ENCODE data around the gene DEPDC7.

The DEPDC7 gene

DNA sequence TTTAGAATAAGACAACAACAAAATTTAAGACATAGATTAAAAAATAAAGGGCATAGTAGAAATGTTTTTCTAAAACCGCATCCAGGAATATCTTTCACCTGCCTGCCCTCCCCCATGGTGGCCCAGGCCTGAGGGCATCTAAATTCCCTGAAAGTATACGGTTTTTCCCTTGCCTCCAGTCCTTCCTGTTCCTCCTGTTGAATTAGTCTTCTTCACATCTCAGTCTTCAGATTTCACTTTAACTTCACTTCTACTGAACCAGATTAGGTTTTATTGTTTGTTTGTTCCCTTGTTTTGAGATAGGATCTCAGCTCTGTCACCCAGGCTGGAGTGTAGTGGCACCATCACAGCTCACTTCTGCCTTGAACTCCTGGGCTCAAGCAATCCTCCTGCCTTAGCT is 33.1 kb upstream of the DEPDC7 start:
- Histone ChIP-seq H3K9me3 (ENCODE audit: control insufficient read depth, low read length) (no peaks in the 10 kb centered on the region), H3K14ac (ENCODE audit: low read length in 2 of 2) (no peak overlapping the region), H3K9ac (ENCODE audit: low read length) (no peak overlapping the region), H3K4me1 (ENCODE audit: control insufficient read depth, insufficient read depth, low read depth, low read length) (peaks cover 3% of the 10 kb centered on the region), H3K79me1 (replicated peaks; ENCODE audit: low read length, poor library complexity, severe bottlenecking) (no peaks in the 10 kb centered on the region), H2BK5ac (ENCODE audit: low read depth, low read length, poor library complexity, severe bottlenecking) (no peak overlapping the region), H2AK5ac (ENCODE audit: low read length, severe bottlenecking) (no peak overlapping the region), H3K27ac (ENCODE audit: low read length, poor library complexity, severe bottlenecking) (no peak overlapping the region), H3K23ac (ENCODE audit: low read length in 2 of 2) (no peak overlapping the region), H3K36me3 (ENCODE audit: control insufficient read depth in 1 of 2, insufficient read depth in 2 of 2, low read depth in 1 of 2, low read length in 2 of 2) (peaks cover 0 to 17% of the 10 kb centered on the region in 2 experiments), H2BK15ac (ENCODE audit: low read depth, poor library complexity, severe bottlenecking) (no peak overlapping the region), H3K4ac (ENCODE audit: low read depth in 1 of 2, low read length in 2 of 2) (no peak overlapping the region), H4K8ac (ENCODE audit: low read length) (no peak overlapping the region), H3K4me2 (ENCODE audit: low read length, poor library complexity, severe bottlenecking) (no peak overlapping the region), H3K4me3 (ENCODE audit: insufficient read depth in 1 of 2, low read depth in 1 of 2, low read length in 2 of 2) (no peak overlapping the region), H3K18ac (ENCODE audit: low read depth in 1 of 2, low read length in 2 of 2) (no peak overlapping the region), H2BK120ac (ENCODE audit: low read depth, low read length) (no peak overlapping the region), H2AFZ (ENCODE audit: low read depth, low read length) (no peak overlapping the region), H3K27me3 (ENCODE audit: control insufficient read depth in 1 of 2, insufficient read depth in 1 of 2, low read length in 2 of 2) (no peaks in the 10 kb centered on the region), H4K91ac (ENCODE audit: low read length) (no peak overlapping the region), H2BK12ac (ENCODE audit: low read length in 2 of 2) (no peak overlapping the region)
- 81% methylated on average over 2 of the region's 2 CpGs for WGBS
- no peak for DNase-seq

DNA sequence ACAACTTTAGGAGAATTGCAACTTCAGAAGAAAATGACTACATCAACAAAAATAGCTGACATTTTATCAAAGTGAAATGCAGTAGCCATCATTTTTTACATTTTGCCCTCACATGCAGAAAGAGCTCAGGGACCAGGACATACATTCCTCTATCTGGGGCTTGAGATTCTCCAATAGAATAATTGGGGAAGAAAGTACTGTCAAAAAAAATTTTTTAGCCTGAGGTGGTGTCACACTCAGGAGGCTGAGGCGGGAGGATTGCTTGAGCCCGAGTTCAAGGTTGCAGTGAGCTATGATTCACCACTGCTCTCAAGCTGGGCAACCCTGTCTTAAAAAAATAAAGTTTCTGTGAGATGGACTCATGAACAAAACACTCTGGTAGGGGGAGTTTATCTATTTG is 32.2 kb upstream of the DEPDC7 start:
- H3K18ac ChIP-seq (ENCODE audit: low read depth in 1 of 2, low read length in 2 of 2): no peak overlapping the region
- WGBS: 94% methylated on average over 2 of the region's 2 CpGs
- no peak for DNase-seq

DNA sequence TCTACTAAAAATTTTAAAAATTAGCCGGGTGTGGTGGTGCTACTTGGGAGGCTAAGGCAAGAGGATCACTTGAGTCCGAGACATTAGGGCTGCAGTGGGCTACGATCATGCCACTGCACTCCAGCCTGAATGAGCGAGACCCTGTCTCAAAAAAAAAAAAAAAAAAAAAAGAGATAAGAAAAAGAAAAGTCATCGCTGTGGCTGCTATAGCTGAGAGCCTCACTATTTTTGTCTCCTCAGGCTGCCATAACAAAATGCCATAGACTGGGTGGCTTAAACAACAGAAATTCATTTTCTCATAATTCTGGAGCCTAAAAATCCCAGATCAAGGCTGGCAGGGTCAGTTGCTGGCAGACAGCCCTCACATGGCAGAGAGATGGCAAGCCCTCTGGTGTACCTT is 30.1 kb upstream of the DEPDC7 start:
- no peak overlapping the region for H3K23ac ChIP-seq (ENCODE audit: low read length in 2 of 2)
- no peak overlapping the region for H3K18ac ChIP-seq (ENCODE audit: low read depth in 1 of 2, low read length in 2 of 2)
- H4K8ac ChIP-seq (ENCODE audit: low read length): no peak overlapping the region
- H3K4me1 ChIP-seq (ENCODE audit: control insufficient read depth, insufficient read depth, low read depth, low read length): peaks cover 3% of the 10 kb centered on the region
- no peak overlapping the region for H2BK5ac ChIP-seq (ENCODE audit: low read depth, low read length, poor library complexity, severe bottlenecking)
- H3K4me3 ChIP-seq (ENCODE audit: insufficient read depth in 1 of 2, low read depth in 1 of 2, low read length in 2 of 2): no peak overlapping the region
- no peak overlapping the region for H3K4me2 ChIP-seq (ENCODE audit: low read length, poor library complexity, severe bottlenecking)
- H4K91ac ChIP-seq (ENCODE audit: low read length): no peak overlapping the region
- no peak overlapping the region for H2BK15ac ChIP-seq (ENCODE audit: low read depth, poor library complexity, severe bottlenecking)
- no peak overlapping the region for H2BK120ac ChIP-seq (ENCODE audit: low read depth, low read length)
- DNase-seq: no peak
- H3K79me1 ChIP-seq (replicated peaks; ENCODE audit: low read length, poor library complexity, severe bottlenecking): no peaks in the 10 kb centered on the region
- no peak overlapping the region for H3K27ac ChIP-seq (ENCODE audit: low read length, poor library complexity, severe bottlenecking)
- H2AFZ ChIP-seq (ENCODE audit: low read depth, low read length): no peak overlapping the region
- H3K27me3 ChIP-seq (ENCODE audit: control insufficient read depth in 1 of 2, insufficient read depth in 1 of 2, low read length in 2 of 2): no peaks in the 10 kb centered on the region
- H3K9ac ChIP-seq (ENCODE audit: low read length): no peak overlapping the region
- H3K36me3 ChIP-seq (ENCODE audit: control insufficient read depth in 1 of 2, insufficient read depth in 2 of 2, low read depth in 1 of 2, low read length in 2 of 2): no peaks in the 10 kb centered on the region
- no peak overlapping the region for H2BK12ac ChIP-seq (ENCODE audit: low read length in 2 of 2)
- H2AK5ac ChIP-seq (ENCODE audit: low read length, severe bottlenecking): no peak overlapping the region
- no peak overlapping the region for H3K14ac ChIP-seq (ENCODE audit: low read length in 2 of 2)
- WGBS: 100% methylated on average over 5 of the region's 5 CpGs
- no peak overlapping the region for H3K4ac ChIP-seq (ENCODE audit: low read depth in 1 of 2, low read length in 2 of 2)
- H3K9me3 ChIP-seq (ENCODE audit: control insufficient read depth, low read length): no peaks in the 10 kb centered on the region

More for the DNA sequence above, 32.2 kb upstream of the DEPDC7 start:
- Histone ChIP-seq H3K27ac (ENCODE audit: low read length, poor library complexity, severe bottlenecking) (no peak overlapping the region), H2BK15ac (ENCODE audit: low read depth, poor library complexity, severe bottlenecking) (no peak overlapping the region), H3K79me1 (replicated peaks; ENCODE audit: low read length, poor library complexity, severe bottlenecking) (no peaks in the 10 kb centered on the region), H3K4me2 (ENCODE audit: low read length, poor library complexity, severe bottlenecking) (no peak overlapping the region), H3K9ac (ENCODE audit: low read length) (no peak overlapping the region), H2AK5ac (ENCODE audit: low read length, severe bottlenecking) (no peak overlapping the region), H3K4me1 (ENCODE audit: control insufficient read depth, insufficient read depth, low read depth, low read length) (peaks cover 3% of the 10 kb centered on the region), H3K4ac (ENCODE audit: low read depth in 1 of 2, low read length in 2 of 2) (no peak overlapping the region), H4K8ac (ENCODE audit: low read length) (no peak overlapping the region), H3K36me3 (ENCODE audit: control insufficient read depth in 1 of 2, insufficient read depth in 2 of 2, low read depth in 1 of 2, low read length in 2 of 2) (peaks cover 0 to 10% of the 10 kb centered on the region in 2 experiments), H3K14ac (ENCODE audit: low read length in 2 of 2) (no peak overlapping the region), H2BK120ac (ENCODE audit: low read depth, low read length) (no peak overlapping the region), H2BK5ac (ENCODE audit: low read depth, low read length, poor library complexity, severe bottlenecking) (no peak overlapping the region), H4K91ac (ENCODE audit: low read length) (no peak overlapping the region), H3K27me3 (ENCODE audit: control insufficient read depth in 1 of 2, insufficient read depth in 1 of 2, low read length in 2 of 2) (no peaks in the 10 kb centered on the region), H2BK12ac (ENCODE audit: low read length in 2 of 2) (no peak overlapping the region), H2AFZ (ENCODE audit: low read depth, low read length) (no peak overlapping the region), H3K4me3 (ENCODE audit: insufficient read depth in 1 of 2, low read depth in 1 of 2, low read length in 2 of 2) (no peak overlapping the region), H3K9me3 (ENCODE audit: control insufficient read depth, low read length) (no peaks in the 10 kb centered on the region), H3K23ac (ENCODE audit: low read length in 2 of 2) (no peak overlapping the region)

DNA sequence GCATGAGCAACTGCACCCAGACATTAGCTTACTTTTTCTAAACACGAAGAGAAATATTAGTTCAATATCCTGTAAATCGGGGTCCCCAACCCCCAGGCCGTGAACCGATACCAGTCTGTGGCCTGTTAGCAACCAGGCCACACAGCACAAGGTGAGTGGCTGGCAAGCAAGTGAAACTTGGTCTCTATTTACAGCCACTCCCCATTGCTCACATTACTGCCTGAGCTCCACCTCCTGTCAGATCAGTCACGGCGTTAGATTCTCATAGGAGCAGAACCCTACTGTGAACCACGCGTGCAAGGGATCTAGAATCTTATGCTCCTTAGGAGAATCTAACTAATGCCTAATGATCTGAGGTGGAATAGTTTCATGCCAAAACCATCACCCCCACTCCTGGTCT is 27.8 kb upstream of the DEPDC7 start:
- Histone ChIP-seq H3K9ac (ENCODE audit: low read length) (no peak overlapping the region), H3K27ac (ENCODE audit: low read length, poor library complexity, severe bottlenecking) (no peak overlapping the region), H3K27me3 (ENCODE audit: control insufficient read depth in 1 of 2, insufficient read depth in 1 of 2, low read length in 2 of 2) (no peaks in the 10 kb centered on the region), H3K4me1 (ENCODE audit: control insufficient read depth, insufficient read depth, low read depth, low read length) (no peaks in the 10 kb centered on the region), H3K4me2 (ENCODE audit: low read length, poor library complexity, severe bottlenecking) (no peak overlapping the region), H3K18ac (ENCODE audit: low read depth in 1 of 2, low read length in 2 of 2) (no peak overlapping the region), H3K23ac (ENCODE audit: low read length in 2 of 2) (no peak overlapping the region), H2BK5ac (ENCODE audit: low read depth, low read length, poor library complexity, severe bottlenecking) (no peak overlapping the region), H4K8ac (ENCODE audit: low read length) (no peak overlapping the region), H2AK5ac (ENCODE audit: low read length, severe bottlenecking) (no peak overlapping the region), H2BK120ac (ENCODE audit: low read depth, low read length) (no peak overlapping the region), H3K9me3 (ENCODE audit: control insufficient read depth, low read length) (peaks cover 8% of the 10 kb centered on the region), H2AFZ (ENCODE audit: low read depth, low read length) (no peak overlapping the region), H3K36me3 (ENCODE audit: control insufficient read depth in 1 of 2, insufficient read depth in 2 of 2, low read depth in 1 of 2, low read length in 2 of 2) (no peaks in the 10 kb centered on the region), H3K4me3 (ENCODE audit: insufficient read depth in 1 of 2, low read depth in 1 of 2, low read length in 2 of 2) (no peak overlapping the region), H3K4ac (ENCODE audit: low read depth in 1 of 2, low read length in 2 of 2) (no peak overlapping the region), H3K14ac (ENCODE audit: low read length in 2 of 2) (no peak overlapping the region), H2BK15ac (ENCODE audit: low read depth, poor library complexity, severe bottlenecking) (no peak overlapping the region), H4K91ac (ENCODE audit: low read length) (no peak overlapping the region), H2BK12ac (ENCODE audit: low read length in 2 of 2) (no peak overlapping the region), H3K79me1 (replicated peaks; ENCODE audit: low read length, poor library complexity, severe bottlenecking) (no peaks in the 10 kb centered on the region)
- no peak for DNase-seq
- WGBS: 81% methylated on average over 8 of the region's 8 CpGs

Data from mesenchymal stem cell (in vitro differentiated cells and primary cell).